Measurements from ENCODE around the gene CADPS.

DNA sequence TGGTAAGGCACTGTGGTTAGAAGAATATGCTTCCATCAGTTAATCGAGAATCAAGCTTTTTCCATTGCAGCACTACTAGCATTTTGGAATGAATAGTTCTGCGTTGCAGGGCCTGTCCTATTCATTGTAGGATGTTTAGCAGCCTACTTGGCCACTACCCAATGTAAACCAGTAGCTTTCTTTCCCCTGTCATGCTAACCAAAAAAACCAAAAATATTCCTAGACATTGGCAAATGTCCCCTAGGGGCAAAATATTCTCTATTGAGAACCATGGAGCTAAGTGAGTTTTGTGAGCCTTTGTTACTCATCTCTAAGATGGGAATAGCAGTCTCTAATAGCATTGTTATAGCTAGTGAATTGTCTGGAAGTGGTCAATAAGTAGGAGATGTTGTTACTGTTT, 187.2 kb downstream of the CADPS start:
- no peak for TF ChIP-seq POLR2A (IDR thresholded peaks at IDR 0.05)
- TF ChIP-seq, protein P1, sequence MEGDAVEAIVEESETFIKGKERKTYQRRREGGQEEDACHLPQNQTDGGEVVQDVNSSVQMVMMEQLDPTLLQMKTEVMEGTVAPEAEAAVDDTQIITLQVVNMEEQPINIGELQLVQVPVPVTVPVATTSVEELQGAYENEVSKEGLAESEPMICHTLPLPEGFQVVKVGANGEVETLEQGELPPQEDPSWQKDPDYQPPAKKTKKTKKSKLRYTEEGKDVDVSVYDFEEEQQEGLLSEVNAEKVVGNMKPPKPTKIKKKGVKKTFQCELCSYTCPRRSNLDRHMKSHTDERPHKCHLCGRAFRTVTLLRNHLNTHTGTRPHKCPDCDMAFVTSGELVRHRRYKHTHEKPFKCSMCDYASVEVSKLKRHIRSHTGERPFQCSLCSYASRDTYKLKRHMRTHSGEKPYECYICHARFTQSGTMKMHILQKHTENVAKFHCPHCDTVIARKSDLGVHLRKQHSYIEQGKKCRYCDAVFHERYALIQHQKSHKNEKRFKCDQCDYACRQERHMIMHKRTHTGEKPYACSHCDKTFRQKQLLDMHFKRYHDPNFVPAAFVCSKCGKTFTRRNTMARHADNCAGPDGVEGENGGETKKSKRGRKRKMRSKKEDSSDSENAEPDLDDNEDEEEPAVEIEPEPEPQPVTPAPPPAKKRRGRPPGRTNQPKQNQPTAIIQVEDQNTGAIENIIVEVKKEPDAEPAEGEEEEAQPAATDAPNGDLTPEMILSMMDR (IDR thresholded peaks at IDR 0.05) = no peak
